Measurements from ENCODE around the gene EIF6.
A peak's percentile ranks its signal among the peaks of the same experiment; 100 is the strongest.

- TF ChIP-seq CTCF (IDR thresholded peaks at IDR 0.05): no peak
- TF ChIP-seq POLR2A (IDR thresholded peaks at IDR 0.05): peak in 1 of 2 donors; percentile 22
Measured at GRCh38 chr20:35273449-35274171, 11.0 kb downstream of the EIF6 start.

Data from adrenal gland (tissue), 5 donors.